ENCODE results near the gene KLHDC4. TPM values are rescaled to one million over a fixed set of nuclear protein-coding genes. Genes with fewer than 3 reads are reported as not detected.

The KLHDC4 gene
- total and polyA plus RNA-seq, 2 experiments from 2014 or later: 23.0 to 41.1 TPM

GRCh38 chr16:87703071-87703470 lies 62.7 kb downstream of the KLHDC4 start (continued):
- no peak for TF ChIP-seq ETS1 (IDR thresholded peaks at IDR 0.05)
- no peak for TF ChIP-seq ZNF114 (CRISPR knock-in tag; IDR thresholded peaks at IDR 0.05)
- TF ChIP-seq NANOG (IDR thresholded peaks at IDR 0.05; ENCODE audit: borderline replicate concordance): no peak
- TF ChIP-seq ZNF331 (CRISPR knock-in tag; IDR thresholded peaks at IDR 0.05; ENCODE audit: low read depth): no peak

- no peaks in the 10 kb centered on the region for H3K27me3 ChIP-seq (ENCODE audit: insufficient read depth)
- peak overlapping the region; percentile 53; the same call in 1 of the 2 replicates for H3K27ac ChIP-seq (ENCODE audit: low read depth)
- H3K79me2 ChIP-seq (replicated peaks; ENCODE audit: insufficient read depth): peaks cover 13% of the 10 kb centered on the region
- H3K27ac Mint-ChIP-seq: no peak overlapping the region
- H3K9me2 ChIP-seq (ENCODE audit: insufficient read depth): no peaks in the 10 kb centered on the region
- no peak overlapping the region for H3K4me3 Mint-ChIP-seq
- no peaks in the 10 kb centered on the region; the same call in 1 of the 2 replicates for H4K20me1 ChIP-seq (replicated peaks; ENCODE audit: insufficient read depth)
- ATAC-seq (peak; percentile 76), DNase-seq (ENCODE audit: low spot score) (peak; percentile 83)
- no peak overlapping the region for H3K4me3 ChIP-seq
- H3K36me3 Mint-ChIP-seq (ENCODE audit: low read depth): peaks cover 52% of the 10 kb centered on the region
- no peak for TF ChIP-seq ZNF331 (CRISPR knock-in tag; IDR thresholded peaks at IDR 0.05; ENCODE audit: low read depth)
- peak; percentile 67 to 75 for TF ChIP-seq CTCF (conservative IDR thresholded peaks at IDR 0.05; ENCODE audit: low read depth in 2 of 2)
- TF ChIP-seq ZNF114 (CRISPR knock-in tag; IDR thresholded peaks at IDR 0.05): no peak
- H3K4me1 ChIP-seq (ENCODE audit: insufficient read depth): no peaks in the 10 kb centered on the region
- peaks cover 7% of the 10 kb centered on the region; the same call in 1 of the 2 replicates for H3F3A ChIP-seq (replicated peaks; ENCODE audit: low read depth)
- no peak overlapping the region for H2AFZ ChIP-seq
- no peaks in the 10 kb centered on the region for H3K36me3 ChIP-seq (ENCODE audit: insufficient read depth)
- peaks cover 18% of the 10 kb centered on the region for H3K4me1 Mint-ChIP-seq
- H3K9me3 Mint-ChIP-seq: no peaks in the 10 kb centered on the region; the same call in 2 of the 3 replicates
- H3K27me3 Mint-ChIP-seq (ENCODE audit: insufficient read depth, low read depth, poor library complexity): peaks cover 8% of the 10 kb centered on the region
- no peak overlapping the region for H3K4me2 ChIP-seq
Observed at GRCh38 chr16:87702325-87702811, 63.4 kb downstream of the KLHDC4 start.

GRCh38 chr16:87701505-87701921 lies 64.3 kb downstream of the KLHDC4 start:
- Mint-ChIP-seq H3K36me3 (ENCODE audit: low read depth) (peaks cover 51% of the 10 kb centered on the region), H3K27ac (no peak overlapping the region), H3K27me3 (ENCODE audit: insufficient read depth, low read depth, poor library complexity) (peaks cover 6% of the 10 kb centered on the region), H3K4me3 (no peak overlapping the region), H3K4me1 (peaks cover 12% of the 10 kb centered on the region), H3K9me3 (no peaks in the 10 kb centered on the region; the same call in 2 of the 3 replicates)
- H3K4me3 ChIP-seq: no peak overlapping the region
- no peaks in the 10 kb centered on the region for H3K9me2 ChIP-seq (ENCODE audit: insufficient read depth)
- peaks cover 8% of the 10 kb centered on the region for H3K79me2 ChIP-seq (replicated peaks; ENCODE audit: insufficient read depth)
- ATAC-seq: no peak
- H3K4me1 ChIP-seq (ENCODE audit: insufficient read depth): no peaks in the 10 kb centered on the region
- no peaks in the 10 kb centered on the region for H3K27me3 ChIP-seq (ENCODE audit: insufficient read depth)
- no peaks in the 10 kb centered on the region for H3K36me3 ChIP-seq (ENCODE audit: insufficient read depth)
- H3K4me2 ChIP-seq: no peak overlapping the region
- no peak overlapping the region for H2AFZ ChIP-seq
- H3K27ac ChIP-seq (ENCODE audit: low read depth): no peak overlapping the region
- peaks cover 7% of the 10 kb centered on the region; the same call in 1 of the 2 replicates for H3F3A ChIP-seq (replicated peaks; ENCODE audit: low read depth)
- no peak for DNase-seq (ENCODE audit: low spot score)
- no peaks in the 10 kb centered on the region; the same call in 1 of the 2 replicates for H4K20me1 ChIP-seq (replicated peaks; ENCODE audit: insufficient read depth)
- TF ChIP-seq JUNB (IDR thresholded peaks at IDR 0.05; ENCODE audit: unreplicated experiment): no peak
- TF ChIP-seq ZNF462 (CRISPR knock-in tag; IDR thresholded peaks at IDR 0.05): no peak
- no peak for TF ChIP-seq POLR2AphosphoS5 (IDR thresholded peaks at IDR 0.05; ENCODE audit: low read depth)
- TF ChIP-seq ZNF114 (CRISPR knock-in tag; IDR thresholded peaks at IDR 0.05): no peak

Data from GM23338 (cell line).